Islet precursor cell (in vitro differentiated cells): ENCODE results near the gene VSX1.

ENCODE experiments used
- DNase-seq: peaks from one replicate; pipeline ENCODE4 v3.0.0-alpha.2; 2018

Gene VSX1

DNA sequence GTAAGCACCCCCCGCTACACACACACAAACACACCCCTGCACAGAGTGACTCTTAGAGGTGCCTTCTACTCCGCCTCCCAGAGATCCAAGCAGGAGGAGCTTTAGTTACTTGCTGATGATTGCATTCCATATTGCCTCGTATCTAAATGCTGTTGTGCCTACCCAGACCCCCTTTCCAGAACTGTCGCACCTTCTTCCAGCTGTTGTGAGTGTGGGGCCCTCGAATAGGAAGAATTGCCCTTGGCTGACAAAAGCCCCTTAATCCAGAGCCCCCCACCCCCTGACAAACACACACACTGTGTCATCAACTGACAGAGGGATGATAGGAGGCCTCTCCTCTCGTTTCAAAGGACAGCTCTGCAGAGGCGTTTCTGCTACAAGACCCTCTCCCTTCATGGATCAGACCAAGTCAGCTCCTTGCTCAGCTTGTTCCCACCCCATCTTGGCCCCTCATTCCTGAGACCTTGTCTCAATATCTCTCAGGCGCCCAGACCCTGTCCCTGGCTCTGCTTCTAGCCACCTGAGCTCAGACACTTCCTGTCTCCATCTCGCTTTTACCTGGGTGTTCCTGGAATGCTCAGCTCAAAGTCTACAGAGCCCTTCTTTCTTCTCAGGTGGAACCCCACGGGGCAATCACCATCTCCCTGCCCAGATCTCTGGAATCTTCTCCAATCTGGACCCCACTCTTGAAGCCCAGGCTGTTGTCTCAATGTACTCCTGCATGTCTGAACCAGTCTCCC is 4.0 kb upstream of the VSX1 start:
- no peak for DNase-seq

DNA sequence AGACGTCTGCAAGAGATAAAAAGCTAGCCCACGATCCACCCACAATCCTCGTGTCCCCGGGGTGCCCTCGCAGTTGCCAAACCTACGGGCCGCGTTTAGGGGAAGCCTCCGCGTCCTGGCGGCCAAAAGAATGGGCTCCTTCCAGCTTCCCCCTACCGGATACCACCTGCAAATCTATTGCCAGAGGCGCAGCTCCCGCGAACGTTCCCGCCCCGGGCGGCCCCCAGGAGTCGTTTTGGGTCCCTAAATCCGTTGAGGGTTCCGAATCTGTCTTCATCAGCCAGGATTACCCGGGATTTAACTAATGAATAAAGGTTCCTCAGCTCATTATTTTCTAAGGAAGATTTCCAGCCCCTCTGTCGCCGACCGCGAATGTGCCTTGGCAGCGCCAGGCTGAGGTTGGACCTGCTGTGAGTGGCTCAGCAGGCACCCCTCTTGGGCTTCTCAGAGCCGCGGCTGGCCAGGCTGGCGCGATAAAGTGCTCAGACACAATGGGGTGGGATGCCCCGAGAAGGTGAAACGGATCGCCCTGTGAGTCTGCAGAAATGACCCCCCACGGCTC is 2.8 kb upstream of the VSX1 start:
- DNase-seq = no peak

DNA sequence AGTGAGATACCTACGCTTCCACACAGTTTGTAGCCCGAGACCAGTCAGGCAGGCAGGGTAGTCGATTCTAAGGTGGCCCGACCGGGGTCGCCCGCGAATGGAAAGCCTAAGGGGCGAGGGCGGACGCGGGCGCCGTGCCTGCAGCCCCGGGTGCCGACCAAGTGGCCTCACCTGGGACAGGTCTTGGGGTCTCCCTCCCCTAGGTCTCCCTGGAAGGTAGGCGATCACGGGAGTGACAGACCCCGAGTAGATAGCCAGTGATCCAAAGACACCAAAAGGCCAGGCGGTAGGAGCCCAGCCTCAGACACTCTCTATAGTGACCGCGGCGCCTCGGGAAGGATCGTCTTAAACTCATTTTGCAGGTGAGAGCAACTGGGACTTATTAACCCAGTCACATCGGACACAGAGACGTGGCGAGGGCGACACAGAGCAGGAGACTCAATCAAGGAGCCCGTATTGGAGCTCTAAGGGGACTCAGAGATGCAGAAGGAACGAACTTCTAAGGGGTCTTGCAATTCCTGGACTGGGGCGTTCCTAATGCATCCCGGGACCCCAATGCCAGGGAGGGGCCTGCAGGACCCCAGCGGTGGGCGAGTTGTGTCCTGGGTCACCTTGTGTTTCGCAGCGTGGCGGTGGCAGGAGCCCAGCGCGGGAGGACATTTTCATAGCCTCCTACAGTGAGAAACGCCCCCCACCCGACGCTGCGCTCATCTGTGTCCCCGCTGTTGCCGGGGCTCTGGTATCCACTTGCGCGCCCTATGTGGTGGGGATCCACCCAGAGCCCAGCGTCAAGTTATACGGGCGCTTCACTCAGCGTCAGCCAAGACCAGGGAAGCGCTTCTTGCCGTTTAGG is 2.1 kb upstream of the VSX1 start:
- DNase-seq = peak; percentile 67

GRCh38 chr20:25083141-25083772 is 1.3 kb upstream of the VSX1 start:
- peak; percentile 47 for DNase-seq

DNA sequence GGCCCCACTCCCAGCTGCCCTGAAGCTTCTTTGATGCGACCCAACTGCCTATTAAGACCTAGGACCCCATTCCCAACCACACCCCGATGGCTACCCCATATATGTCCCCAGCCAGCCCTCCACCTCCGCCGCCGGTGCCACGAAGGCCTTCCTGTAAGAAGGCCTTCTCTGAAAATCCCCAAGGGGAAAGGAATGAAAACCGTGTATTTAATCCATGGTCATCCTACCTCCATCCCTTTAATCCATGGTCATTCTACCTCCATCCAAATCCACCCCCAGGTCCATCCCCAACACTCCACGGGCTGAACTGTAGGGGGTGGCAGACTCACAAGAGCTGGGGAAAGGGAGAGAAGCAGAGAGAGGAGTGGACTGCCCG is 545 bp upstream of the VSX1 start:
- DNase-seq = no peak

GRCh38 chr20:25081065-25081729 is 744 bp downstream of the VSX1 start:
- peak; percentile 79 for DNase-seq

DNA sequence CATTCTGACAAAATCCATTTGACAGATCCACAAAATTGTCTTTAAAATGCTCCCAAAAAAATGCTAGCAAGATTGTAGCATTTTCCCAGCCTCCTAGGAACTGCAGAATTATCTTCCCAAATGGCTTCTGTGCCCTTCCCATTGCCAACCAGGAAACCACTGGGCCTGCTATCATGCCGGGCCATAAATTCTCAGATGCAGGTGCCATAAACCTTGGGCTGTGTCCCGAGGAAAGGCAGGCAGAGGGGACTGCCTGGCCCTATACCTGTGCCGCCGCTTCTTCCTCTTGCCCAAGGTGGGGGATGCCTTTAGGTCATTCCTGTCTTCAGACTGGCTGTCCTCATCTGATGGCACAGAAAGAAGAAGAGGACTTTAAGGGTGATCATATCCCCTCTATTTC is 2.8 kb downstream of the VSX1 start:
- DNase-seq = peak; percentile 15

DNA sequence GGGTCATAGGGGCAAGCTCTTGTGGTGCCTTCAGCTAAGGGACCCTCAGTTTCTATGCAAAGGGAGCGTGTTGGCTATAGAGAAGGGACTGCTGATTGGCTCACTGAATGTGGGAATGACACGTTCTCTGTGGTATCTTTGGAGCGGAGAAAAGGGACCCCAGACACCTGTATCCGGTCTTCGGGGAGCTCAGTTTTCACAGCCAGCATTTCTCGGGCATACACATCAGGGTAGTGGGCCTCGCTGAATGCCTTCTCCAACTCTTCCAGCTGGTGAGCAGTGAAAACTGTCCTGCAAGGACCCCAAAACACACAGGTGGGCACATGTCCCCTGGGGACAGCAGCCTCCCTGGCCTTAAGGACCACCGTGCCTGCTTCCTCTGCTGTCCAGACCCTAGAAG is 3.3 kb downstream of the VSX1 start:
- DNase-seq = peak; percentile 24

DNA sequence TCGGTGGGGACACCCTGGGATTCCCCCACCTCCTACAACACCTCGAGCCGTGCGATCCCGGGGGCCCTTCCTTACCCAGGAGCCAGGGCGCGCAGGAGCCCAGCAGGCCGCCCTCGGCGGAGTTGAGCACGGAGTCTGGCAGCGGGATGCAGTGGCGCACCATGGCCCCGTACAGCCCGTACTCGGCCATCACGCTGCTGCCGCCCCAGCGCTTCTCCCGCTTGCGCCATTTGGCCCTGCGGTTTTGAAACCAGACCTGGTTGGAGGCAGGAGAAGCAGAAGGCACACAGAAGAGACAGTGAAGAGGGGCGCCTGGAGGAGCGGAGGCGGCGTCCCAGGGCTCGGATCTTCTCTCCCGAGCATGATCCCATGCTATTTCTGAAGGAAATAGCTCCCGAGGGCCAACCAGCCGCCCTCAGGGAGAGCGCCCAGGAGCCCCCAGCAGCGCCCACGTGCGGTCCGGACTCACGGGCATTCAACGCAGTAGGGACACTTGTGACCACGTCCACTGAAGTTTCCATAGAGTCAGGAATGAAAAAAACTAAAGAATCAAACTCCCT is 4.3 kb downstream of the VSX1 start:
- peak; percentile 64 for DNase-seq

DNA sequence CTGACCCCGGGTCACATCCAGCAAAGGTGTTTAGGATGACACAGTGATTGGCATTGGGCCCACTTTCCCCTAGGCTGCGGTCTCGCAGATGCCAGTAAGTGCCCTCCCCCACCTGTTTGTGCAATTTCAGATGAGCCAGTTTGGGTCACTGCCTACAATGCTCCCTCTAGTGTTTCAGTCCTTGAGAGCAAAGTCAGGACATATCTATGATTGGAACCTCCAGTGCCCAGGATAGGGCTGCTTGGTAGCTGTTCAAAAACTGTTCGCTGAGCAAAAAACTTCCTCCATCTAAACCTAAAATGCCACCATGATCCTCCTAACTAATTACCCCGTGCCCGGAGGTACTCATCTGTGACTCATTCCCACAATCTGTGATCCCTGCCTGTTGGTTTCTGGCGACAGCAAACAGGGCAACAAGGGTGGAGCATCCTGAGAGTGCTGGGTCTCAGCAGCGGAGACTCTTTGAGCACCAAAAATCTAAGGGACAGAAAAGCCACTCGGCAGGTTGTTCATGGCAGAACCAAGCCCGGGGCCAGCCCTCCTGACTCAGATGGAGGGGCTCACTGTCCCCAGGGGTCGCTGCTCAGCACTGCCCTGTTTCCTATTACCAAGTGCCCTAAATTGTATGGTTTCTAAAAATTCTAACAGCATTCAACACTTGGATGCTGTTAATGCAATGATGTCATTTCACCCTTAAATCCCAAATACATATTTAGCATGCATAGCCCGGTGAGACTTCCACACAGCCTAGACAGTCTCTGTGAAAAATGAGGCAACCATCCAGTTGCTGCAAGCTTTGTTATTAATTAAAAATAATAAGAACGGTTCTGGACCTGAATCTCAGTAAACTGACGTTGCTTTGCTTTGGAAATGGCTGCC is 5.0 kb downstream of the VSX1 start:
- DNase-seq = peak; percentile 52

GRCh38 chr20:25076201-25076600 is 5.7 kb downstream of the VSX1 start:
- peak; percentile 11 for DNase-seq

DNA sequence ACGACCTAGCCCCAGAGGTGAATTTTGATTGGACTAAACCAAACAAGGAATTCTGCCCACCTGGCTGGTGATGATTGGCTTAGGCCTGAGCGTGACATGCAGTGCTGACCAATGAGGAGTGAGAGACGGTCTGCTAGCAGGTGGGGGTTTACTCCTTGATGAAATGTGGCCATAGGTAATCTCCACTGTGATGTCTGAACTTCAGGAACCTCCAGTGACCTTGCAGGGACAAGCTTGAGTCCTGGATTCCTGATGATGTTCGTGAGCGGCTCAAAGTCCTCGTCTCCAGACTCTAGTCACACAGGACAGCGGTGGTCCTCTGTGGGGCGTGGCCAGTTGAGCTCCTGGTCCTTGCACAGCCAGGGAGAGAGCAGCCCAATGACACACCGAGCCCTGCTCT is 8.4 kb downstream of the VSX1 start:
- peak; percentile 30 for DNase-seq

- DNase-seq = peak; percentile 22
These were observed 9.6 kb downstream of the VSX1 start for GRCh38 chr20:25072226-25072811.

DNA sequence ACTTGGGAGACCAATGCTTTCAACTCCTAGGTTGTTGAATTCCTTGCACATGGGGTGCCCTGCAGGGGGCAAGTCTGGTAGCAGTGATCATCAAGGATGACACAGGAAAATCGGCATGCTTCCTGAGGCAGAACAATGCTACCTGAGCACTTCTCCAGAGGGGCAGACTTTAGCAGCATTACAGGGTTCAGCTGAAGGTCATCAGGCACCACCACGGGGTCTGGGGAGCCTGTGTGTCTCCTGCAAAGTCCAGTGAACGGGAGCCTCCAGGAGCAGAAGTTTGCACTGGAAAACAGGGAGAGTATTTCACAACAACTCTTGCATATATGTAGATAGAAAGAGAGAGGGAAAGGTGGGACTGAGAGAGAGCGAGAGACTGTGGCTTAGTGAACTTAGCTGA is 10.2 kb downstream of the VSX1 start:
- DNase-seq = peak; percentile 42

GRCh38 chr20:25070821-25071473 is 11.0 kb downstream of the VSX1 start:
- DNase-seq = peak; percentile 40

DNA sequence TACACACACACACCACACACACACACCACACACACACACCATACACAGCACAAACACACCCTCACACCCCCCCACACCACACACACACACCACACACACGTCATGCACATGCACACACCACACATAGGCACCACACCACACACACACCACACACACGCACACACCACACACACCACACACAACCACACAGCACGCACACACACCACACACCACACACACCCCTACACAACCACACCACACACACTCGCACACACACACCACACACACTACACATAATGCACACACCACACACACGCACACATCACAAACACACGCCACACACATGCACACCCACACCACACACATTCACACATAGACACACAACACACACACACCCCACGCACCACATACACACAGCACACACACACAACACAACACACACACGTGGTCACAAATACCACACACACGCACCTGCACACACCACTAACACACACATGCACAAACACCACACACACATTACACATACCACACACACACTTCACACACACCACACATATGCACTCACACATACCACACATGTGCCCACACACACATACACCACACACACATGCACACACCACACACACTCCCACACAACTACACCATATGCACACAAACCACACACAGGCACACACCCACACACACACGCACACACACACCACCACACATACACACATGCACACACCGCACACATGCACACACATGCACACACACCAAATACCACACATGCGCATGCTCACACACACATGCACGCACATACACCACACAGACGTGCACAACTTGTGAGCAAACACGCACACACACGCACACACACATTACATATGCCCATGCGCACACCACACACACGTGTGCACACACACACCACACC is 14.6 kb downstream of the VSX1 start:
- DNase-seq = no peak

GRCh38 chr20:25066386-25066785 is 15.6 kb downstream of the VSX1 start:
- no peak for DNase-seq

DNA sequence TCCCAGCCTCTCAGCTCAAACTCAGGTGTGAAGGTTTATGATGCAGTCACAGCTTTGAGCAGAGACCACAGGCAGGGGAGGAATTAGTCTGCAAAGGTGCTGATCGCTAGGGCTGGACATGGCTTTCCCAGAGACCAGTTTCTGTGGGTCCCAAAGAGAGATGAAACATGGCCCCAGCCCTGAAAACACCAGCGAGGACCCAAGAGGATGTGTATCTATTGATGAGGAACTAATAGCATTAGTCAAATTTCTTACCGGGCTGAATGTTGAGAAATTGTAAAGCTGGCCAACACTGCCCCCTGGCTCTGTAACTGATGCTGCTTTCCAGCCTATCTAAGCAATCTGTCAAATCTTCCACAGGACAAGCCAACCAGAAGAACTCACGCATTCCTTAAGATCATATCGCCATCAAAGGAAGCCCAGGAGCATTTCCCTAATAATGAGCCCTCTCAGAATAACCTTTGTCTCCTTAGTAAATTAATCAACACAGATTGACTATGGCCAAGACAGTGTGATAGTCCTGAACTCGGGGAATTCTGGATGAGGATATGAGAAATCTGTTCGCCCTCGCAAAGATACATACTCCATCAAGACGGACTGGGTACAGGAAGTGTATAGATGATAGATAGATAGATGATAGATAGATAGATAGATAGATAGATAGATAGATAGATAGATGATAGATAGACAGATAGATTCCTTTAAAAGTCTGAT is 16.2 kb downstream of the VSX1 start:
- DNase-seq = no peak

DNA sequence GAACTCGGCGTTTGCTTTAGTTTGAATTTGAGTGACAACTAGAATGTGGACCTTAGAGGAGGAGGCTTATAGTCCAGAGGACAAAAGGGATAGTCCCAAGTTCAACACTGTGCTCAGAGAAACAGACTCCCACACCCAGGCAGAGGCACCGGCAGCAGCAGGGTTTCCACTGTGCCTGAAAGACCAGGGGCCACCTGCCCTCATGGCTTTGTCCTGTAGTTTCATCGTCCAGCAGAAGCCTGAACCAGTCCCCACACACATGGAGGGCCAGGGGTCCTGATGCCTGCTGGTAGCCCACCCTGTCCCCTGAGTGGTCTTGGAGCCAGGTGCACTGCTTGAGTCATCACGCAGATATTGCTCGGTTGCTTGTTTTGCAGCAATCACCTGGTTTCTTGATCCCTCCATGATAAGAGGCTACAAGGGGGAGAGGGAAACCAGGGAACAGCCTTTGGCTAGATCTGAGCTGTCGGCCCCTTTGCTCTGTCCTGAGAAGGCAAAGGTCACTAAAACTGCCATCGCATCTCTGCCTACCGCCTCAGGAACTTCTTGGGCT is 16.8 kb downstream of the VSX1 start:
- no peak for DNase-seq
